Adrenal gland (tissue), 5 donors: ENCODE results near the gene RNF223.

ENCODE experiments used
- POLR2A ChIP-seq, 2 donors: fragments of 450-650 bp; IDR thresholded peaks; one replicate each; pipeline ENCODE4 v1.6.1; 2017; ENCODE audit warnings: antibody characterized with exemption in 2 of 2, mild to moderate bottlenecking in 2 of 2, moderate library complexity in 1 of 2
- TF ChIP-seq, protein P1 (sequence below), 6 experiments: fragments of 450-650 bp in 4 of 6; fragments of 200-600 bp in 2 of 6; sonication (generic) in 1 of 6; IDR thresholded peaks; 1 replicate in 5 of 6; 2 replicates in 1 of 6; pipeline versions ENCODE4 v1.5.1 to v1.8.0; 2016 to 2021; ENCODE audit warnings: antibody characterized with exemption in 6 of 6, mild to moderate bottlenecking in 2 of 6, moderate library complexity in 1 of 6
- donor health status: DM: no; HTN: no; CAD: no.

DNA sequence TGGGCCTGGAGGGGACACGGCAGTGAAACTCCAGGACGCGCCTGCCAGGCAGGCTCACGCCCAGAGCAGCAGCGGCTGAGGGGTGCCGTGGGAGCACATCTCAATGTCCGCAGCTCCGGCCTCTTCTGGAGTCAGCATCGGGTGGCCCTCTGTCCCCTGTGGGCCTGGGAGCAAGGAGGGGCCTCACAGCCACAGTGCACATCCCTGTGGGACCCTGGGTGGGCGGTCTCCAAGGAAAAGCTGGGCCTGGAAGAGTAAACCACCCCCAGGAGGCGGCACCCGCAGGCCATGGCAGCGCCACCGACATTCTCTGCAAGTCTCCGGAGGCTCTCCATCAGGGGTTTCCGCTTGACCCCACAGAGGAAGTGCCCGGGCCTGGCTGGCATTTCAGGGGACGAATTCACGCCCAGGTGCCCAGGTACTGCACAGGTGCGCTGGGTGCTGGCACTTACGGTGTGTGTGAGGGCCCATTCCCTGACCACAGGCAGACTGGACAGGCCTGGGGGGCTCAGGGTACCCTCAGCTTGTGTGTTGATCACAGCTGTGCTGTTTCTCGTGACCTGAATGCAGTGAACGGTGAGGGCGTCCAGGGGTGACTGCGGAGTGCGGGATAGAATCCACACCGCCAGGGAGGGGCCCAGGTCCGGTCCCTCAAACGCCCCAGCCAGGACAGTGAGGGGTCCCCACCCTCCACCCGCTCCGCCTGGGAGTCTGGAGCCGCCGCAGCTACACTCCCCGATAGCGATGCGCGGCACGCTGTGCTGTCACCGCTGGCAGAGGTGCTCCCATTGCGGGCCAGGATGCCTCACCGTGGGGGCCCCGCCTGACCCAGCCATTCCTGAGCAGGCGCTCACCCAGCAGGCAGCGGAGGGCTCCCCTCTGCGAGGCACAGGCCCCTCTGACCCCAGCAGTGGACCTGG lies 16.6 kb upstream of the RNF223 start:
- no peak for TF ChIP-seq POLR2A (IDR thresholded peaks at IDR 0.05)
- TF ChIP-seq, protein P1, sequence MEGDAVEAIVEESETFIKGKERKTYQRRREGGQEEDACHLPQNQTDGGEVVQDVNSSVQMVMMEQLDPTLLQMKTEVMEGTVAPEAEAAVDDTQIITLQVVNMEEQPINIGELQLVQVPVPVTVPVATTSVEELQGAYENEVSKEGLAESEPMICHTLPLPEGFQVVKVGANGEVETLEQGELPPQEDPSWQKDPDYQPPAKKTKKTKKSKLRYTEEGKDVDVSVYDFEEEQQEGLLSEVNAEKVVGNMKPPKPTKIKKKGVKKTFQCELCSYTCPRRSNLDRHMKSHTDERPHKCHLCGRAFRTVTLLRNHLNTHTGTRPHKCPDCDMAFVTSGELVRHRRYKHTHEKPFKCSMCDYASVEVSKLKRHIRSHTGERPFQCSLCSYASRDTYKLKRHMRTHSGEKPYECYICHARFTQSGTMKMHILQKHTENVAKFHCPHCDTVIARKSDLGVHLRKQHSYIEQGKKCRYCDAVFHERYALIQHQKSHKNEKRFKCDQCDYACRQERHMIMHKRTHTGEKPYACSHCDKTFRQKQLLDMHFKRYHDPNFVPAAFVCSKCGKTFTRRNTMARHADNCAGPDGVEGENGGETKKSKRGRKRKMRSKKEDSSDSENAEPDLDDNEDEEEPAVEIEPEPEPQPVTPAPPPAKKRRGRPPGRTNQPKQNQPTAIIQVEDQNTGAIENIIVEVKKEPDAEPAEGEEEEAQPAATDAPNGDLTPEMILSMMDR (IDR thresholded peaks at IDR 0.05), result no peak
